Stimulated activated naive CD8-positive, alpha-beta T cell treated with anti-CD3 and anti-CD28 coated beads, Interleukin-15, Interleukin-2, amounts not matched to agents 100 U/mL and 50 U/mL, for 24 hours (primary cell): Measurements from ENCODE around the gene ZFP92.
A peak's percentile ranks its signal among the peaks of the same experiment; 100 is the strongest.
"Not testable (repeated sequence)": the region's sequence is repeated elsewhere in the genome, so short reads cannot be mapped to it uniquely, and the experiment has no call there.

Experiments used
- ATAC-seq: fragments of 150-1000 bp; cut with Tn5 transposase; one replicate; pipeline ENCODE4 v1.10.0; 2021
- DNase-seq: peaks from one replicate; pipeline ENCODE4 v3.0.0; 2021

Gene ZFP92

DNA sequence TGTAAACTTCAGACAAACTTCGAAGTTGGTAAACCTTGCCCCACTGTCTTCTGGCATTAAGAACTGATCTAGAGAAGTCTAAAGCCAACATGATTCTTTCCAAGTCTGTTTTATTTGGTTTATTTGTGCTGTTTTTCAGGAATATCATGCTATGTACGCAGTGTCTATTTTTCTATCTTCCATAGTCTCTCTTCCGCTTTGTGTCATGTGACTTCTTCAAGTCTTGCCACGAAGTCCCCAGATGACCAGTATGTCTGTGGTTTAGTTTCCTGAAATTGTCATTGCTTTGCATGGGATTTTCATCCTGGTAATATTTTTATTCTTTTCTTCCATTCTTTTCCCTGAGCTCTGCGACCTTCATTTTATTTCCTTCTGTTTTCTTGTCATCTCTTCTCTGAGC lies 25.2 kb upstream of the ZFP92 start:
- ATAC-seq: no peak
- DNase-seq: no peak

DNA sequence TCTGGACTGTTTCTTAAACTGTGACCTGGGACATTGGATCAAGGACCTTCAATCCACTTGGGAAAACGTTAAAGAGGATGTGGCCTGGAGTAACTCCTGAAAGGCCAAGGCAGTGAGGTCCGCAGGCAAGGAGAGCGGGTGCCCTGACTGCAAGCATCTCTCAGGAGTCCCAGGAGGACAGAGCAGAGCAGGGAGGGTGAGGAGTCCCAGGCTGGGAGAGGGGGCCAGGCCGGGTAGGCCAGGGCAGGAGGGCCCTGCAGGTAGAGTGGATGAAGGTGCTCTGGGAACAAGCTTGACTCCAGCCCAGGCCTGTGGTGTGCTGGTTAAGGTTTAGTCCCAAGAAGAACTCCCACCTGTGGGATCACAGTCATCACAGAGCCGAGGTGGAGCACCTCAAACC lies 23.9 kb upstream of the ZFP92 start:
- no peak for DNase-seq
- no peak for ATAC-seq

DNA sequence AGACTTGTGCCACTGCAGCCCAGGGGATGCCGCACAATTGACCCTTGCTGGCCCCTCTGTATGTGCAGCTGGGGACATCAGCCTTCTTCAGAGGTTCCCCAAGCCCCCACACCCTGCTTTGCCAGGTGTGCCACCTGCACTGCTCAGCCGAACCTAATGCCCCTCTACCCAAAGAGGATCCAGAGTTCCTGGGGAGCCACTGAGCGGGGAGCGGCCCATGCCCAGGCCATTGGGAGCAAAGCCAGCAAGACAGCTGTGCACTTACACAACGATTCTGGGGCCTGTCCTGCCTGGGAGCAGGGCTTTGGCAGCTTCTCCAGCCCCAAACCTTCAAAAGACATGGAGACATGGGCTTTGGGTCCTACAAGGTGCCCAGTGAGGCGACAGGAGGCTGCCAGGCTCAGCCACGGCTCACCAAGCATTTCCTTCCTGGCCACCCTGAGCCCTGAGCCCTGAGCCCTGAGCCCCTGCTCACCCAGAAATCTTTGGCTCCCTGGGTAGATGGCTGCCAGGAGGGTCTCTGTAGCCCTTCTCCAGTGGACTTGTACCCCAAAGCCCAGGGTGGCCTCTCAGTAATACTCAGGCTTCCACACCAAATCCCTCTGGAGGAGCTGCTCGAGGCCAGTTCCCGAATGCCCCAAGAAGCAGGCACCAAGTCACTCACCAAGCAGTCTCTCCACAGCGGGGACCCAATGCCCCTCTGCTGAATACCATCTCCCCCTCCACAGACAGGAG lies 23.1 kb upstream of the ZFP92 start:
- ATAC-seq (no peak), DNase-seq (no peak)

DNA sequence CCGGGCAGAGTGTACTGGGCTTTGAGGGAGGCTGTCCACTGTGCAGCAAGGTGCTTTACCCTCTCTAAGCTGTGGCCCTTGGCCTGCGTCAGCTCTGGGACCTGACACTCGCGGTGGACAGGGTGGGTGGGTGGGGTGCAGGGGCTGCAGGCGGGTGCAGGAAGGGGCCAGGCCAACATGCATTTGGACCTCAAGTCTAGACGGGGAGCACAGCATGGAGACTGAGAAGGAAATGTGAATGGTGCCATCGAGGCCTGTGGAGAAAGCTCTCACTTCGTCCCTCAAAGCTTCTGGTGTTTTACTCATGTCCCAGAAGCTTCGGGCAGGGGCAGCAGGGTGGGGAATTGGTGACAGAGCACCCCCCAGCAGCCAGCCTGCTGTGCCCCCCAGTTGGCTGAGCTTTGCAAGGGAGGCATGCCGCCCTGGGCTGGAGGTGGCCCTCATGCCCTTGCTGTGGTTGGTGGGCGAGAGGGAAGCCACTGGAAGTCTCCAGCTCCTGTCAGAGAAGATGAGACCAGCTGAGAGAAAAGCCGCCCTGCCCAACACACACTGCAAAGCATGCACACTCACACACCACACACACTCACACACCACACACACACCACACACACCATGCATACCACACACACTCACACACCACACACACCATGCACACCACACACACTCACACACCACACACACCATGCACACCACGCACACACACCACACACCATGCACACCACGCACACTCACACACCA lies 22.4 kb upstream of the ZFP92 start:
- no peak for ATAC-seq

DNA sequence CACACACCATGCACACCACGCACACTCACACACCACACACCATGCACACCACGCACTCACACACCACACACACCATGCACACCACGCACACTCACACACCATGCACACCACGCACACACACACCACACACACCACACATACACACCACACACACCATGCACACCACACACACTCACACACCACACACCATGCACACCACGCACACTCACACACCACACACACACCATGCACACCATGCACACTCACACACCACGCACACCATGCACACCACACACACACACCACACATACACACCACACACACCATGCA lies 21.9 kb upstream of the ZFP92 start:
- not testable (repeated sequence) for ATAC-seq, DNase-seq

More for the DNA sequence above, 22.4 kb upstream of the ZFP92 start:
- no peak for DNase-seq

DNA sequence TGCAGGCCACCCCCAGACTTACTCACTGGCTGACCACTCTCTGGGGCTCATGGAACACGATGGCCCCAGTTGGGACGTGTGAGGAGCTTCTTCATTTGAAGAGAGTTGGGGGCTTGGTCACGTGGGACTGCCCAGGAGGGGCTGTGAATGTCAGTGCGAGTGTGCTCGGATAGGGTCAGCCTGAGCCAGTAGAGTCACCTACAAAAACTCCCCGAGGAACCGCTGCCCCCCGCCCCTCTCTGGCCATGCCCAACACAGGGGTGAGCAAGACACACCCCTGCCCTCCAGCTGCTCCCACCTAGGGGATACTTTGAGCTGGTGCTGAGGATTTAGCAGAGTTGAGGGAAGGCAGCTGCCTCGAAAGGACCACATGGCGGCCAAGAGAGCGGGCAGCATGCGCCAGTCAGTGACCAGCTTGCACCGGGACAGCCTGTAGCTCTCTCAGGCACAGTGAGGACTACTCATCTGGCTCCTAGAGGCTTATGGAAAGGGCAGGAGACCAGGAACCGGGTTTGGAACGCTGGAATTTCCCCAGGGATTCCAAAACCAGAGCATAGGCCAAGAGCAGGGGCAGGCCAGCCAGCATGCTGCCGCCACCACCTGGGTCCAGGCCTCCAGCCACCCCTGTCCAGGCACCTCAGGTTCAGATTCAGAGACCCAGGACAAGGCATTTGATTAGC lies 18.5 kb upstream of the ZFP92 start:
- ATAC-seq (no peak), DNase-seq (no peak)

DNA sequence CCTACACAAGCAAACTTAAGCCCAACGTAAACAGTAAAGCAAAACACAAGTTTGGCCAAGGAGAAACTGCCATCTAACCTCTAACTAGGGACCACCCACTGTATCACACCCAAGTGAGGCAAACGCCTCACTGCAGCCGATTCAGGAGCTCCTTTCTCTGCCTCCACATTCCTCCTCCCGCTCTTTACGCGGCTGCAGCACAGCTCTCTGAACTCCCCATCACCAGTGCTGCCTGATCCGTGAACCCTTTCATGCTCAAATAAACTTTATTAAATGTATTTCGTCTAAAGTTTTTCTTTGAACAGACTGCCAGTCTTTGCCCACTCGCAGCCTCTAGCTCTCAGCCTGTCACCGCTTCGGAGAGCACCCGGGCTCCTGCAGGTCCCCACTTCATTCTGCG lies 16.7 kb upstream of the ZFP92 start:
- ATAC-seq (no peak), DNase-seq (no peak)

DNA sequence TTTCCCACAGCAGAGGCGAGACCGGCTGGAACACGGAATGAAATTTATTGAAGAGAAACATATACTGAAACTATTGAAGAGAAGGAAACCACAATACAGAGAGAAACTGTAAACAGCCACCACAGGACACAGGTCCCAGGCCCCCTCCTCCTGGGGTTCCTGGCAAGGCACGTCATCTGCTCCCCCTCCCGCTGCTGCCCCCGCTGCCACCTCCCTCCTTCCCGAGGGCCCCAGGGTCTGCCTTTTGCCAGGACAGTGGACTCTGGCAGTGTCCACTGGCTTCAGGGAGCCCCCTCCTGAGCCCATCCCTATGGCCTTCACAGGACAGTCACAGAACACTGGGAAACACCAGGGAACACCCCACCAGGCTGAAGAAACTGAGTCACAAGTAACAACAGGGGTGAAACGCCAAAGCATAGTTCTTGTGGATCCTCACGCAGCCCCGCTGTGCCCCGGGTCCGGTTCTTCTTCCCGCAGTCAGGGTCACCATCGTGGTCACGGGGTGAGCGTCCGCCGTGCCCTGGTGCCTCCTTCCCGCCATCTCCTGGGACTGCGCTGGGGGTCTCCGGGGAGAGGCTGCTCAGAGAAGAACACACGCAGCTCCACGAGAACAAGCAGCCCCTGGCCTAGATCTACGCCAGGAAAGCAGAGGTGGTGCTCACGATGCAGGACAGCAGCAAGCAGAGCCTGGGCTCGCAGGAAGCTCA lies 15.5 kb upstream of the ZFP92 start:
- DNase-seq (no peak), ATAC-seq (no peak)

DNA sequence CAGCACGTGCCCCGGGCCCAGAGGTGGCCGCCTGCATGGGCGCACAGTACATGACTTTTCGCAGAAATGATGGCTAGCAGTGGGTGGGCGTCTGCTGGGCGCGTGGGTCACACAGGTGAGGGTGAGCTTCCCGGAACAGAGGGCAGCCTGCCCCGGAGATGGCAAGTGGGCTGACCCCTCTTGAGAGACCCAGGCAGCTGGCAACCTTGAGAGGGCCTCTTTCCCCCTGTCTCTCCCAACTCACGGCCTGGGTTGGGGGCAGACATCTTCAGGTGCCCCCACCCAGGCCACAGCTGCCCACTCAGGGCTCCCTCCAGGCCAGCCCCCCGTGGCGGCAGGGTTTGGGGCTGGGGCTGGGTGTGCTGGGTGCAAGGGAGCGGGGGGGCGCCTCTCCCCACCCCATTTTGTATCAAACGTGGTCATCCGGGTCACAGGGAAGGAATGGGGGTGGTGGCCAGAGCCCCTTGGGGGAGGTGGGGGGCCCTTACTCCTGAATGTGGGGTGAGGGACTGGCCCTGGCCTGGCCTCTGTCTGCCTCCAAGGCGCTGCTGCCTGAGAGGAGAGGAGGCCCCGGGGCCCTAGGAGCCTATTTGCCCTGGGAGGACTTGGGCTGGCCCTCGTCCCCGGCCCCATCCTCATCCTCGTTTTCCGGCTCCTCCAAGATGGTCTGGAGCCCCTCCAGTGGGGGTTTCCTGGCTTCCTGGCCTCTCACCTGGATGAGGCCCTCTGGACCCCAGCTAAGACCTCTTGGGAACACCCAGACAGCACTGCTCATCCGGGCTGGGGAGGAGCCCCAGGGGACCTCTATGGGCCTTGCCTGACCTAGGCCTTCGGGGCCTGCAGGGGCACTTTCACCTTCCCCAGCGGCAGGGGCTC lies 14.7 kb upstream of the ZFP92 start:
- DNase-seq (no peak), ATAC-seq (no peak)

DNA sequence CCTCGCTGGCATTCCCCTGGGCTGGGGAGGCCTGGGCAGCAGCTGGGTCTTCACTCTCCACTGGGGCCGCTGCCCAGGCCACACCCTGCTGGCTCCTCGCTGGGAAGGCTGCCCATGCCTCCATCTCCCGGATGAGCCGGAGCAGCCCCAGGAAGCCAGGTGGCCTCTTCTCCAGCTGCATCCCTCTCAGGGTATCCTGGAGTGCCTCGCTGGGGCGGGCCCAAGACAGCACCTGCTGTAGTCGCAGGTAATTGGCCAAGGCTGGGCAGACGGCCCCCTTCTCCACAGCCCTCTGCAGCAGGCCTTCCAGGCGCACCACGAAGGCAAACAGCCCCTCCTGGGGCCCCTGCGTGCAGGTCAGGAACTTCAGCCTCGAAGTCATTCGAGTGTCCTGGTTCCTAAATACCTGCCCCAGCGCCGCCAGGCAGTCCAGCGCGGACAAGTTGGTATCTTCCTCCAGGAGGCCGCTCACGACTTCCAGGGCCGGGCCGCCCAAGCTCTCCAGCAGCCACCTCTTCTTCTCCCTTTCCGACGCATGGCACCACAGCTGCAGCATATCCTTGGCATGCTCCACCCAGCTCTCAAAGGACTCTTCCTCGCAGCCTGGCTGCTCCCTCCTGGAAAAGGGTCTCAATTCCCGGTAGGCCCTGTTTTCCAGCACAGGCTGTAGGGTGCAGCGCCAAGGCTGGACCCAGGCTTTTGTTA lies 13.9 kb upstream of the ZFP92 start:
- DNase-seq (no peak), ATAC-seq (no peak)

DNA sequence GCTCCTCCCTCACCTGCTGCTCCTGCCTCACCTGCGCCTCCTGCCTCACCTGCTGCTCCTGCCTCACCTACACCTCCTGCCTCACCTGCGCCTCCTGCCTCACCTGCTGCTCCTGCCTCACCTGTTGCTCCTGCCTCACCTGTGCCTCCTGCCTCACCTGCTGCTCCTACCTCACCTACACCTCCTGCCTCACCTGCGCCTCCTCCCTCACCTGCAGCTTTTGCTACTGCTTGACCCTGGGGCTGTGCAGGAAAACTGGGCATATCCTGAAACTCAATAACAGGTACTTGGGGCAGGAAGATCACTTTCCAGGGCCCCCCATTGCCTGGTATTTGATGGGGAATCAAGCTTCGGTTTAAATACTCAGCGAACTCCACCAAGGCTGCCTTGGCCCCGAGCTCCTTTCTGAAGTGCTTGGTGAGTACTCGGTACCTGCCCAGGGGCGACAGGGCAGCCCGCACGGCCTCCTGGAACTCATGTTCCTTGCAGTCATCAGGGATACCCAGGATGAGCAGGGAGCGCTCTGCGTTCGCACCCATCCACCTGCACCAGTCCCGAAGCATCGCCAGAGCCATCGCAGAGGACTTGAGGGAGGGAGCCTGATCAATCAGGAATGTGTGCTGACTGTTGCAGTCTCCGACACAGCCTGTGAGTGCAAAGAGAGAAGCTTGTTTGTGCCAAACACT lies 12.9 kb upstream of the ZFP92 start:
- no peak for ATAC-seq

DNA sequence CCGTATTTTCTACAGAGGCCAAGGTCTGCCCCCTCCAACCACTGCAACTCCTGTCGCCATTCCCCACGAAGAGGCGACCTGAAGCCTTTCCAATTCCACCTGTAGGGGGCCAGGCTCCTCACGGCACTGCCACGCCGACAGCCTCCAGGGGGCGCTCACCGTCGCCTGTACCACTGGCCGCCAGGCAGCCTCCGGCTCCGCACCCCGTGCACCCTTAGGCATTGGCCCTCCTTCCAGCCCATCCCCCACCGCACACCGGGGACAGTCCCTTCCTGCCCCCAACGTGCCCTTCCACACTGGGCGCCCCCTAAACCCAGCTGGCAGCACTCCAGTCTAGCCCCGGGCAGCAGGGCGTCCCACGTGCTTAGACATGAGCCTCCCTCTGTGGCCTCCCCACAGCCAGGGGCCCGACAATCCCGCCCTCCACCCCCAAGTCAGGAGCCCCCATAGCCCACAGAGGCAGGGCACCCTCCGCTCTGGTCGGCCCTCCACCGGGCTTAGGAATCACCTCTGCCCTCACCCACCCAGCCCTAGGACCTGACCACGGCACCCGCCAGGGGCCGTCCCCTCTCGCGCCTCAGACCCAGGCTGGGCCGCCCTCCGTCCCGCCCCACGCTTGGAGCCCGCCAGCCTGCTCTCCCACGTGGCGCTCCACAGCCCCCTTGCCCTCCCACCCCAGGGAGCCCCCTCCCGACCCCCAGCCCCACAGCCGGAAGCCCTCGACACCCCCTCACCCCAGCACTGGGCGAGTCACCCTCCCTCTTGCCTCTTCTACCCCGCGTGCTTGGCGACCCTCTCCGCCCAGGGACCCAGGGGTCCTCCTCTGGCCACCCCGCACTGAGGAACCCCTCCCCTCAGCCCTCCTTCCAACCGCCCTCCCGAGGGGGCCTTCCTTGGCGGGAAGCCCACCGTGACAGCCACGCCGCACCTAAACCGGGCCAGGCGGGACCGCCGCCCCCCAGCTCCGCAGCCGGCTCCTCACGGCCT lies 10.8 kb upstream of the ZFP92 start:
- peak; percentile 77 for ATAC-seq
- DNase-seq: peak; percentile 66

More for the DNA sequence above, 12.9 kb upstream of the ZFP92 start:
- DNase-seq: no peak

DNA sequence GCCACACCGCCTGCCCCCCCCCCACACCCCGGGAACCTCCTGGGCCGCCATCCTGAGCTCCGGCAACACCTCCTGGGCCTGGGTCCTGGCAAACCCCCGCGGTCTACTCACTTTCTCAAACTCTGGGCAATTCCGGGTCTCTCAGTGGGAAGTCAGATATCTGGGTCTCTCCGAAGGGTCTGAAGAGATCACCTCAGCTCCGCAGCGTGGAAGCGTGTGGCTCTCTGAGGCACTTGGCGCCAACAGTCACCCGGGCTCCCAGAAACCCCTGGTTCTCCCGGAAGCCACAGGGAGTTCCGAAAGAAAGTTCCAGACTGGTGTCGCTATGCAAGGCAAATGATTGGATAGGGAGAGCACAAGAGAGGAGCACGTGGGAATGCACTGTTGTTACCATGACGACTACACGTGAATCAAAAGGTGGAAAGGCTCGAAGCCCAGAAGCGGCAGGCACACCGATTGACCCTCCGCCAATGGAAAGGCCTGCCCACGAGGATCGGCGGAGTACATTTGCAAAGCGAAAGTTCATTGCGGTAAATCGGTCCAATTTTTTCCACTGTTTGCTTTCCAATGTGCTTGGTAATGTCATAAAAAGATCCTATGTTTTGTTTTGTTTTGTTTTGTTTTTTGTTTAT lies 10.0 kb upstream of the ZFP92 start, which contains the start of gene PNMA6E:
TSS of gene PNMA6E (minus strand) at position 218 of the 632 bp plus-strand sequence. CDS start 2,501 bp downstream, outside the sequence.
- ATAC-seq (no peak), DNase-seq (no peak)

DNA sequence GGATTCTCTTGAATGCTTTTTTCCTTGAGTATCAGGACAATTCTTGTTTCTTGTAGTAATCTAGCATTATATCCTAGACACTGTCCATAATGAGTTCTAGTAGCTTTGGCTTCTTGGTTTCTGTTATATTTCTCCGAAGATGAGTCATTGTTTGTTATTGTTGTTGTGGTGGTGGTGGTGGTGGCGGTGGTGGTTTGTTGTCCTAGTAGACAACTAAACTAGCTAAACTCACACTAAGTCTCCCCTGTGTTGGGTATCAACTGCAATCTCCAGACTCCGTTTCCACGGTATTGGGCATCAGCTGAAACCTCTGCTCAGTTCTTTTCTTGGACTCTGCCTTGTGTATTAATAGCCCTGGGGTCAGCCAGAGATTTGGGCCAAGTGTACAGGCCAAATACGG lies 6.9 kb upstream of the ZFP92 start:
- ATAC-seq, DNase-seq: not testable (repeated sequence)

DNA sequence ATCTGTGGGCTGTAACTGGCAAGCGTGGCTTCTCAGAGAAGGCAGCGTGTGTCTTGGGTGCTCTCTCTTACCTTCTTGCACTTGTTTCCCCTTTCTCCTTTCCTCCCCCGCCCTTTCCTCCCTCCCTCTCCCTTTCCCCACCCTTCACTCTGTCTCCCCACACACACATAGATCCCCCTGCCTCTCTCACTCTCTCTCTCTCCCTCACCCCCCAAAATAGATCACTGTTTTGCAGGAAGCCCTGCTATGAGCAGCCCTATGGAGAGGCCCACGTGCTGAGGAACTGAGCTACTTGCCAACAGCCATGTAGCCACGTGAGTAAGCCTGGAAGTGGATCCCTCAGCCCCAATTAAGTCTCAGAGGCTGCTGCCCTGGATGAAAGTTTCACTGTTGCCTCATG lies 5.8 kb upstream of the ZFP92 start:
- ATAC-seq: no peak
- DNase-seq: no peak

DNA sequence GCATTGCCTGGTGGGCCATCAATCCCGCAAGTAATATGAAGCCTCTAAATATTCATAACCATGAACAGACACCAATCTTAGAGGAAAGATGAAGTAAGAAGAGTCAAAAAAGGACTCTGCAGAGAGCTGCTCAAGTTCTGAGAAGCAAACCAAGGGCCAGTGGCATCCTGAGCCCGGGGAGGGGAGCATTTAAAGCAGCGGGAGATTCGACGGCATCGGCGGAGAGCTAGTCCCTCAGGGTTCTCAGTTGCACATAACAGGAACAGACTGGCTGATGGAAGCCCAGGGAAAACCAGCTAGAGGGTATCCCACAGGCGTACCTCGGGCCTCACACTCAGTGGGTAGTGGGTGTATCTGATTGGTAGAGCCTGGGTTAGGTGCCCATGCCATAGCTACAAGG lies 5.3 kb upstream of the ZFP92 start:
- DNase-seq: no peak
- no peak for ATAC-seq

DNA sequence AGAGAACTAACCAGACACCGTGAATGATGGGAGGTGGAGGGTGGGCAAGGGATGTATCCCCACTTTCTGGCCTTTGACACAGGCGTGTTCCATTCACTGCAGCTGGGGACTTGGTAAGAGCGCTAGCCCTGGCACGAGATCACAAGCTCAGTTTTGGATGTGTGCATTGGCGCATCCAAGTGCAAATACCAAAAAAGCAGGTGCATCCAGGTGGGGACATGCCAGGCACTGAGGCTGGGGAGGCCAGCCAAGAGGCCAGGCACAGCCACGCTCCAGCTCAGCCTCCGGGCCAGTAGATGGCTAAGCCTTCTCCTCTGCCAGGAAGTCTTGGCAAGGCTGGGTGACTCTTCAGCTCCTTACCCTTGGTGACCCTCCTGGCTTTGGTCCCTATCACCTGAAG lies 4.4 kb upstream of the ZFP92 start:
- no peak for ATAC-seq
- DNase-seq: no peak

DNA sequence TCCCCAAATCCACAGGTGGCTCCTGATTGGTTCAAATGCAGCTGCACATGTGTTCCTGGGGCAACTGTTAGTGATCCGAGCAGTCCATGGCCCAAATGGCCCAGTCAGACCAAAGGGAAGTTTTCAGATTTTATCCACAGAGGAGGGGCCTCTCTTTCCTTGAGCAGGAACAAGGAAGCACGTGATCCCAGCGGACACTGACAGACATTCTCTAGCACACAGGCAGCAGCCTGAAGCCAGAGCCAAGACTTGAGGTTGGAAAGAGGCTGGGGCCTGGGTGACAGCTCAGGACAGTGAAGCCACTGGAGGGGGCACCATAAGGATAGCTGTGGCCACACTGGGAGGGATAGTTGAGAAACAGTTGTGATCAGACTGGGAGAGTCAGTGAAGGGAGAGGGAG lies 3.5 kb upstream of the ZFP92 start:
- no peak for DNase-seq
- no peak for ATAC-seq
